GM19397 (cell line): ENCODE data around the gene KCND1.
"Not testable (repeated sequence)": the region's sequence is repeated elsewhere in the genome, so short reads cannot be mapped to it uniquely, and the experiment has no call there.

Experiments
- ATAC-seq: cut with Tn5 transposase; IDR thresholded peaks from one replicate; pipeline ENCODE4 v1.9.1; 2021; ENCODE audit warnings: mild to moderate bottlenecking, moderate library complexity; ENCODE audit not compliant: unreplicated experiment

The KCND1 gene

GRCh38 chrX:48971249-48972219 is at the start of gene KCND1:
Gene KCND1 (minus strand): TSS chrX:48971844. CDS start chrX:48970271, 1,573 bp downstream.
- no peak for ATAC-seq

- ATAC-seq: no peak
Measured at GRCh38 chrX:49019599-49020249, 48.1 kb upstream of the KCND1 start.

GRCh38 chrX:49019050-49019449 is 47.4 kb upstream of the KCND1 start:
- no peak for ATAC-seq

- no peak for ATAC-seq
Measured at GRCh38 chrX:49003696-49004095, 32.1 kb upstream of the KCND1 start.

- peak; percentile 87 for ATAC-seq
Measured at GRCh38 chrX:49002091-49002935, 30.7 kb upstream of the KCND1 start, which contains the start of gene GRIPAP1. Gene GRIPAP1 (minus strand): TSS chrX:49002264. CDS start chrX:49002229, 35 bp downstream.

- ATAC-seq: peak; percentile 25
Measured at GRCh38 chrX:49001521-49002090, 30.0 kb upstream of the KCND1 start.

- no peak for ATAC-seq
Measured at GRCh38 chrX:49000636-49001035, 29.0 kb upstream of the KCND1 start.

- ATAC-seq: no peak
Measured at GRCh38 chrX:48999030-48999429, 27.4 kb upstream of the KCND1 start.

GRCh38 chrX:48998391-48998790 is 26.7 kb upstream of the KCND1 start:
- ATAC-seq: no peak

GRCh38 chrX:48997865-48998264 is 26.2 kb upstream of the KCND1 start:
- ATAC-seq: no peak

GRCh38 chrX:48997455-48997854 is 25.8 kb upstream of the KCND1 start:
- ATAC-seq: no peak

GRCh38 chrX:48996969-48997368 is 25.3 kb upstream of the KCND1 start:
- no peak for ATAC-seq

- ATAC-seq: no peak
Measured at GRCh38 chrX:48992341-48992740, 20.7 kb upstream of the KCND1 start.

- ATAC-seq: no peak
Measured at GRCh38 chrX:48989483-48989882, 17.8 kb upstream of the KCND1 start.

GRCh38 chrX:48983896-48984295 is 12.3 kb upstream of the KCND1 start:
- ATAC-seq: no peak

- ATAC-seq: no peak
Measured at GRCh38 chrX:48983081-48983480, 11.4 kb upstream of the KCND1 start.

GRCh38 chrX:48981178-48981577 is 9.5 kb upstream of the KCND1 start:
- no peak for ATAC-seq

GRCh38 chrX:48980341-48980740 is 8.7 kb upstream of the KCND1 start:
- not testable (repeated sequence) for ATAC-seq

- no peak for ATAC-seq
Measured at GRCh38 chrX:48978226-48978625, 6.6 kb upstream of the KCND1 start.

GRCh38 chrX:48976086-48976485 is 4.4 kb upstream of the KCND1 start:
- no peak for ATAC-seq

GRCh38 chrX:48975541-48975940 is 3.9 kb upstream of the KCND1 start:
- no peak for ATAC-seq
